GM19328 (cell line): ENCODE measurements around the gene GCN1.
"Not testable (repeated sequence)": the region's sequence is repeated elsewhere in the genome, so short reads cannot be mapped to it uniquely, and the experiment has no call there.

Experiments used
- ATAC-seq: cut with Tn5 transposase; IDR thresholded peaks from one replicate; pipeline ENCODE4 v1.9.1; 2021; ENCODE audit warnings: mild to moderate bottlenecking, moderate library complexity; ENCODE audit not compliant: unreplicated experiment

Gene GCN1

DNA sequence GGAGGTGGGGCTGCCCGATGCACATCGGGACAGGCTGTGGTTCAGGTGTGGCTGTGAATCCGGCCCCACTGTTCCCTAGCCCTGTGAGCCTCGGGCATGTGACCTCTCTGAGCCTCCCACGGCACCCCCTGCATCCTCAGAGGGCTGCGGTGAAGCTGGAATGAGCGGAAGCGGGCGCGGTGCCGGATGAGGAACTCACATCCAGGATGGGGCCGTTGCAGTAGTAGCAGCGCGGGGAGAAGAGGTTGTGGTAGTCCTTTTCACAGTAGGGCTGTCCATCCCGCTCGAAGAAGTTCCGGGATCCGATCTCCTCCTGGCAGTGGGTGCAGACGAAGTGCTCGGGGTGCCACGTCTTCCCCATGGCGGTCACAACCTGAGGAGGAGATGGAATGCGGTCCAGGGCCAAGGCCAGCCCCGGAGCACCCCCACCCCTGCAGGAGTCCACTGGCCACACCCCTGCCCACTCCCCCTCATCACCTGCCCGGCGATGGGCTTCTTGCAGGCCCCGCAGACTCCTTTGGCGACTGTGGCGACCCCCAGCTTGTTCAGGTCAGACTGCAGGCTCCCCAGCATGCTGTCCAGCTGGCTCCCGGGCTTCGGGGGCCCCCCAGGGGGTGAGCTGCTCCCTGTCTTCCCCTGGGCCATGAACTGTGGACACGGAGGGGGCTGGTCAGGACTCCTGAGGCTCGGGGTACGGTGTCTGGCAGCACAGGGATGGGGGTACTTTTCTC, 20.3 kb upstream of the GCN1 start:
- no peak for ATAC-seq

DNA sequence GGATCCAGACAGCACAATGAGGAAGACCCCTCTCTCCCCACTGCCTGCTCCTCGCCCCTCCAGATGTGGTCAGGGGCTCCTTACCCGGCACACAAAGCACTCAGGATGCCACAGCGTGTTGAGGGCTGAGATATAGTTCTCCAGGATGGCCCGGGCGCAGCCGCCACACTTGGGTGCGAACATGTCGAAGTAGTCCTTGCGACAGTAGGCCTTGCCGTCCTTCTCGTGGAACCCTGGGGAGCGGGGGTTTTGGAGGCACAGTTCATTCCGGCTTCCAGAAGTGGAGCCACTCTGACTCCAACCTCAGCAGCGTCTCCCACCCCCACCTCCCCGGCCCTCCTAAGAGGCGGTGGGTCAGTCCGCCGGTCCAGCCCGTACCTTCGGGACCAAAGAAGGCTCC, 19.2 kb upstream of the GCN1 start:
- no peak for ATAC-seq

DNA sequence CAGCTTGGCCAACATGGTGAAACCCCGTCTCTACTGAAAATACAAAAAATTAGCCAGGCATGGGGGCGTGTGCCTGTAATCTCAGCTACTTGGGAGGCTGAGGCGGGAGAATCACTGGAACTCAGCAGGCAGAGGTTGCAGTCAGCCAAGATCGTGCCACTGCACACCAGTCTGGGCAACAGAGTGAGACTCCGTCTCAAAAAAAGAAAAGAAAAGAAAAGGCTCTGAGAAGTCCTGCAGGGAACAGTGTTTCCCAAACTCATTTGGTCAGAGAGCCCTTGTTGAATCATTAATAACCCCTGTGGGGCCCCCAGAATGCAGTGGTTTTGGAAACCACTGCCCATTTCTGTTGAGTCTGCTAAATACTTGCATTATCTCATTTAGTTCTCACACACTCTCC, 18.7 kb upstream of the GCN1 start:
- not testable (repeated sequence) for ATAC-seq

DNA sequence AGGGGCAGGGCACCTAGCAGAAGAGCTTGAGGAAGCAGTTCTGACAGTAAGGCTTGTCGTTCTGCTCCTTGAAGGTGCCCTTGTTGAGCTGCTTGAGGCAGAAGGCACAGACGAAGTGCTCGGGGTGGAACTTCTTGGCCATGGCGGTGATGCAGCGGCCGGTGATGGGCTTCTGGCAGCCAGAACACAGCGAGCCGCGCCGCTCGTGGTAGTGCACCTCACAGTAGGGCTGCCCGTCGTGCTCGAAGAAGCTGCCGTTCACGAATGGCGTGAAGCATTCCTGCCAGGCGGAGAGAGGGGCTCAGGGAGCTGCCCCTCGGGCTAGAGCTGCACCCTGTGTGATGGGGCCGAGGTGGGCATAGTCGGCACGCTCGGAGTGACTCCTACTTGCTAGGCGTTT, 17.8 kb upstream of the GCN1 start:
- ATAC-seq, result no peak

DNA sequence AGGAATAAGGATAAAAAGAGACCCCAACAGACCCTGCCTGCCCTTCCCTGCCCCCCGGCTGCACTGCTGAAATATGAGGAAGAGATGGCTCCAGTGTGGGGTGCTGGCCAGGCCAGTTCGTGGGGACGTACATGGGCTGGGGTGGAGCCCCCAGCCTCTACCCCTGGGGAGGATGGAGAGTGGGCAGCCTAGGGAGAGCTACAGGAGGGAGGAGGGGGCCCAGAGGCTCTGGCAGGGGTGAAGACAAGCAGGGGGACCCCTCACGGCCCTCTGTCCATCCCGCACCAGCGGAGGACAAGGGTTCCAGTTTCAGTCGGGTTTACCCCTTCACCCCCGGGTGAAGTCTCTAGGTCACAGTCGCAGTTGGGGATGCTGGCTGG, 17.4 kb upstream of the GCN1 start:
- ATAC-seq, result no peak

DNA sequence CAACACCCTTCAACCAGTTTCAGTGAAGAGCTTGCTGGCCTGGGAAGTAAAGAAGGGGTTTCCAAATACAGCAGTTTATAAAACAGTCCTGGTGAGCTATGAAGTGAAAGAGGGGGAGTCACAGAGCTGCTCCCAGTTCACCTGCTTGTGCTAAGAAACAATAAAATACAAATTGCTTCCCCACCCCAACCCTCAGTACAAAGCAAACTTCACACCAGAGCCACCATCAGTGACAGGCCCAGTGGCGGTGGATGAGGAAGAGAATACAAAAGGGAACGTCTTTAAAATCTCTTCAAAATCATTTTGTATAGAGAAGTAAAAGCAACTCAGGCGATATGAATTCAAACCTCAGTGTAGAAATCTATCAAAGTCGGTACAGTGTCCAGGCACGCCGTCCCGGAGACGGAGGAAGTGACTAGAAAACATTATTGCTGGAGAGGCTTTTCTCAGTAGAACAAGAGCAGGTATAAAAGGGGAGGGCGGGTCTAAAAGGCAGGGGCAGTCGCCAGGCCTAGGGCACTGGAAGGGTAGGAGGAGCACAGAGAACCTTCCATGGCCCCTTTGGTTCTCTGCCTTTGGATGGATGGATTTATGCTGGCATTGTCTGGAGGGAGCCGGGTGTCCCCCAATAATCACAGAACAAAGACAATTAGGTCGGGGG, 16.9 kb upstream of the GCN1 start:
- no peak for ATAC-seq

DNA sequence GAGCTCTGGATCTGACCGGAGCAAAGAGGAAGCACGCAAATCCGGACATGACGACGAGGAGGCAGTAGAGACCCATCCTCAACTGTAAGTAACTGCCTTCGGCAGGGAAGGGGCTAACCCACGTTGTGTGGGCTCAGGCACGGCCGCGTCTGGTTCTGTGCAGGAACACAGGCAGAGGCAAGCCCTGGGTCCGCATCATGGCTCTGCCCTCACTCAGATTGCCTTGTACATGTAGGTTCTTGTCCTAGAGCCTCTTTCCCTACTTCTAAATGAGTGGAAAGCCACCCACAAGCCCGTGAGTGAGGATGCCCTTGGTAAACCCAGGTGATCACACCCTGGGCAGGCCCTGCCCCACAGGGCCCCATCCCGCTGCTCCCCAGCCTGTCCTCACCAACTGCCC, 15.3 kb upstream of the GCN1 start:
- no peak for ATAC-seq

DNA sequence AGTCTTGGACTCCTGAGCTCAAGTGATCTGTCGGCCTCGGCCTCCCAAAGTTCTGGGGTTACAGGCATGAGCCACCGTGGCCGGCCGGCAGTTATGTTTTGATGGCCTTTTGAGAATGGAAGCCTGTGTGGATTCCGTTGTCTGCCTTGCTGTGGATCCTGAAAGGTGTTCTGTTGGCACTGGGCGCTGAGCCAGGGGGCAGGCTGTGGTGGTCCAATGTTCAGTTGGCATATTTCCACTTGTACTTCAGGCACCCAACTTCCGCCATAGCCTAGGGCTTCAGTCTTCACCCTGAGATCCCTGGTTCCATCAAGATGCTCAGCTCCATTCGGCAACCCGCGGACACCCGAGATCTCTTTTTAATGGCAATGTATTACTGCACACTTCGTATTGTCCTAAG, 12.7 kb upstream of the GCN1 start:
- no peak for ATAC-seq

DNA sequence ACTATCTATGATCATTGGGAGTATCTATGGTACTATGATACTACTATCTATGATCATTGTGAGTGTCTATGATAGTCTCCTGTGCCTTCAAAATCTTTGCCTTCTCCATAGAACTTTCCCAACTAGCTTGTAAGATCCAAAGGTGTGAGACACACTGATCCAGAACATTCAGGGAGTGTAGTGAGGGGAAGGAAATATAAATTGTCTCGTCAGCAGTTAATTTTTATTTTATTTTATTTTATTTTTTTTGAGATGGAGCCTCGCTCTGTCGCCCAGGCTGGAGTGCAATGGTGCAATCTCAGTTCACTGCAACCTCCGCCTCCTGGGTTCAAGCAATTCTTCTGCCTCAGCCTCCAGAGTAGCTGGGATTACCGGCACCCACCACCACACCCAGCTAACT, 12.3 kb upstream of the GCN1 start:
- not testable (repeated sequence) for ATAC-seq

DNA sequence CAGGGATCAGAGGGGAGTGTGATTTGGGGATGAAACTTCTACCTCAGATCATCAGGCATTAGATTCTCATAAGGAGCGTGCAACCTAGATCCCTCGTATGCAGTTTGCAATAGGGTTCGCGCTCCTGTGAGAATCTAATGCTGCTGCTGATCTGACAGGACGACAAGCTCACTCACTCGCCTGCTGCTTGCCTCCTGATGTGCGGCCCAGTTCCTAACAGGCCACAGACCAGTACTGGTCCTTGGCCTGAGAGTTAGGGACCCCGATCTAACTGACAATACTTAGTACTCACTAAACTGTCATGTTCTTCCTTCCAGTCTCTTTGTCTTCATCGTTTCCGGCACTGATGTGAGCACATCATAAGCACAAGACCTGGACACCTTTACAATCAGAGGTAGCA, 11.7 kb upstream of the GCN1 start:
- no peak for ATAC-seq

DNA sequence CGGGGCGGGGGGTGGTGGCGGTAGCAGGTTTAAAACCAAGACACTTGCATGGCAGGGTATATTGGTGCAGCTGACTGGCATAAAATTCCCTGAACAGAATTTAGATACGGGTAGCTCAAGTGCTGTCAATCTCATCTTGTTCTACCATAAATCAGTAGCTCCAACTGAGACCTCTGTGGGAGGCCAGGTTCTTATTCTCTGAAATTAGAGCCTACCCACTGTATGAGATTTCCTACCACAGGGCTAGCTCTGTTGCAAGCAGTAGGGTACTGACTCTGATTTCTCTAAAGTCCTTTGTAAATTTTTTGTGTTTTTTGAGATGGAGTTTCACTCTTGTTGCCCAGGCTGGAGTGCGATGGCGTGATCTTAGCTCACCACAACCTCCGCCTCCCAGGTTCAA, 9.7 kb upstream of the GCN1 start:
- no peak for ATAC-seq

DNA sequence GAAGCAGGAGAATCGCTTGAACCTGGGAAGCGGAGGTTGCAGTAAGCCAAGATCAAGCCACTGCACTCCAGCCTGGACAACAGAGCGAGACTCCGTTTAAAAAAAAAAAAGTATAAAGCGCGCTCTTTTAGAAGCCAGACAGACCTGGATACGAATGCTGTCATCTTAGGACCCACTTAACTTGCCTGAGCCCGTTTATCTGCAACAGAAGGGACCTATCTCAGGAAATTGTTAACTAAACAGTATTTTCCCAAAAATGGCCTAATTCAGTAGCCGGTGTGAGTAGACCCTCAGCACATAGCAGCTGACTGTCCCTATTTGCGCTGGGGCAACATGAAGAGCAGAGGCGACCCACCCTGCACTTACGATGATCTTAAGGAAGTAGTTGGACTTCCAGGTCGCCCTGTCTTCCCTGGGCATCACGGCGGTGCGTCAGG, 5.9 kb upstream of the GCN1 start:
- ATAC-seq, result no peak

DNA sequence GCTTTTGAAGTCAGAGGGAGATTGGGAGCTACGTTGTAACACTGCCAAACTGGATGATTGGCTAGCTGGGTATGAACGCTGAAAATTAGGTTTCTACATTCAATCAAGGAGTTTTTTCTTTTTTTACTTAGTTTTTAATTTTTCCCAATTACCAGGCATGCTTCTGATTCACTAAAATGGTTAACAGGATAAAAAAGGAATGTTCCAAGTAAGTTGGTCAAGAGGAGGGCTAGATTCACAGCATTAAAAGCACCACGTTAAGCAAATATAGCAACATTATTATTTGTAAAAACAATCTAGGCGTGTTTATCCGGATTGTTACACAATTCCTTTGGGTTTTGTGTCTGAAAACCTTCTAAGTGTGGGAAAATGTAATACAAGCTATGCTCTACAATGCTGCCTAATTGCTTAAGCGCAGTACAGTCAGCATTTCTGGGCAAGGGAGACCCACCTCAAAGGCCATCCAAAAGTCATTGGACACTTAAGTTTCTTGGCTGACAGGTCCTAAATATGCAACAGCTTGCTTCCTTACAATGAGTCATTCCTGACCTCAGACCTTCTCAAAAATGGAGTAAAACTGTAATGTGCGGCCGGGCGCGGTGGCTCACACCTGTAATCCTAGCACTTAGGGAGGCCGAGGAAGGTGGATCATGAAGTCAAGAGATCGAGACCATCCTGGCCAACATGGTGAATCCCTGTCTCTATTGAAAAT, 5.2 kb upstream of the GCN1 start:
- ATAC-seq, result no peak

DNA sequence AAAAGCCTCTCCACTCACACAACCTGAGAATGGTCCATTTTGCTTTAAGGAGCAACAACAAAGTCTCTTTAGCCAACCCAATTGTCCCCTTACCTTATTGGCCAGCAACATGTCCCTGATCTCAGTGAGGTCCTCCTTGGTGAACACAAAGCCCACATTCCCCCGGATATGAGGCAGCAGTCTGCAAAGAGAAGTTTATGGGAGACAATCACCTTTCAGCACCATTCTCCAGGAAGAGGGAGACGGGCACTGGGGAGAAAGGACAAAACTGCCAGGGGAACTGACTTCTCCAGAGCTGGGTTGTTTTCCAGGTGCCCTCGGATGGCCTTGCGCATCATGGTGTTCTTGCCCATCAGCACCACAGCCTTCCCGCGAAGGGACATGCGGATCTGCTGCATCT, 4.5 kb upstream of the GCN1 start:
- no peak for ATAC-seq

DNA sequence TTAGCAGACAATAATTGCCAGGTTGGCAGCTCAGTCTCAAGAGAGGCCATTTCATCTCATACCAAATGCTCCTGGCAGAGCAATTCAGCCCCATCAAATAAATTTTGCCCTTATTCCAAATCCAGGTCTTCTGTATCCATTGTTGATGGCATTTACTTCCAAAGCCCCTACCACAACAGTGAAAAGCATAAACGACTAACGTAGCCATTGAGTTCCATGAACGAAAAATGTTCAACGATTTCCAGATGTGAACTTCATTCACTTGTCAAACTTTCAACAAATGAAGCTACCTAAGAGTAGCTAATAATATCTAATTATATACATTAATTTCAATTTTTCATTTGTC, 3.0 kb upstream of the GCN1 start:
- ATAC-seq, result no peak

DNA sequence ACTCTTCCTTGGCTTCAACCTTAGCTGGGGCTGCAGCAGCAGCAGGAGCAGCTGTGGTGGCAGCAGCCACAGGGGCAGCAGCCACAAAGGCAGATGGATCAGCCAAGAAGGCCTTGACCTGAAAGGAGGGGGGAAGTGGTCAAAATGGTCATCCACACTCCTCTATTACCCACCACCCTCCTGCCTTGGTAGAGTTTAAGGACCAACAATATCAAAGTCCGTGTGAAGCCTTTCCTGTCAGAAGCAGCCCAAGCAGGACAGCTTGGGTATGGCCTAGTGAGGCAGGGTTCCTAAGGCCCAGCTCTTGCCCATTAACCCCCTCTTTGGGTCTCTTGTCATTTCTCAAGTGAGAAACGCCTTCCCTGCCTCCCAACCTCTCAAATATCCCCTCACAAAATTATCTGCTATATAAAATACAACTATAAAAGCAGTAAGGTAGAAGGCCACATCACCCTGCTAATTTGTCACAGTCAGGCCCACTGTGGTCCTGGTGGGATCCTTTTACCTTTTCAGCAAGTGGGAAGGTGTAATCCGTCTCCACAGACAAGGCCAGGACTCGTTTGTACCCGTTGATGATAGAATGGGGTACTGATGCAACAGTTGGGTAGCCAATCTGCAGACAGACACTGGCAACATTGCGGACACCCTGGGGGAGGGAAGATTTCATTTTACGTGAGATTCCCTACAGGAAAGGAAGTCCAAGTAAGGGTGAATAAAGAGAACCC, 2.5 kb upstream of the GCN1 start:
- ATAC-seq, result not testable (repeated sequence)

DNA sequence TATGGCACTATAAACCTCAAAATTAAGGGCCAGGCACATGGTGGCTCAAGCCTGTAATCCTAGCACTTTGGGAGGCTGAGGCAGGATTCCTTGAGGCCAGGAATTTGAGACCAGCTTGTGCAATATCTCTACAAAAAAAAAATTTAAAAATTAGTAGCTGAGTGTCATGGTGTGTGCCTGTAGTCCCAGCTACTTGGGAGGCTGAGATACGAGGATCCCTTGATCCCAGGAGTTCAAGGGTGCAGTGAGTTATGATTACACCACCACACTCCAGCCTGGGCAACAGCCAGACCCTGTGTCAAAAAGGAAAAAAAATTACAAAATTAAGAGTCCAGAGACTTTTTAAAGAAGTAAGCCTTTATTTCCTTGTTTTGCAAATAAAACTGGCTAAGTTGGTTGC, 1.8 kb upstream of the GCN1 start:
- ATAC-seq, result no peak

DNA sequence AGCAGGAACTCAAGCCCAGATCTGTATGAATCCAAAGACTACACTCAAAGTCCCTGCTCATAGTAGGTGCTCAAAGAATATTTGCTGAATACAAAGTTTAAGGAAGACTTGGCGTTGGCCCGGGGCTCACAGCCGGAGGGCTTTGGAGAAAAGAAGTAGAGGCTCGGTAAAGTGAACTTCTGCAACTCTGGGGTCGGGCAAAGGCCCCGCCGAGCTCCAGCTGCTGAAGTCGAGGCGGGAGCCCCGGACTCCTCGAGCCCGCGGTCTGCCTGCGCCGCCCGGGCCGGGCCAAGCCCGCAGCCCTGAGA, 335 bp downstream of the GCN1 start:
- ATAC-seq, result peak; percentile 13

DNA sequence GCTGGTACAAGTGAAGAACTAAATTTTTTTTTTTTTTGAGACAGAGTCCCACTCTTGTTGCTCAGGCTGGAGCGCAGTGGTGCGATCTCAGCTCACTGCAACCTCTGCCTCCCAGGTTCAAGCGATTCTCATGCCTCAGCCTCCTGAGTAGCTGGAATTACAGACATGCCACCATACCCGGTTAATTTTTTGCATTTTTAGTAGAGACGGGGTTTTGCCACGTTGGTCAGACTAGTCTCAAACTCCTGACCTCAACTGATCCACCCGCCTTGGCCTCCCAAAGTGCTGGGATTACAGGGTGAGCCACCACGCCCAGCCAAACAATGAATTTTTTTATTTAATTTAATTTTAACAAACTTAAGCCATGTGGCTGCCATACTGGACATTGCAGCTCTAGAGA, 1.2 kb downstream of the GCN1 start:
- not testable (repeated sequence) for ATAC-seq

DNA sequence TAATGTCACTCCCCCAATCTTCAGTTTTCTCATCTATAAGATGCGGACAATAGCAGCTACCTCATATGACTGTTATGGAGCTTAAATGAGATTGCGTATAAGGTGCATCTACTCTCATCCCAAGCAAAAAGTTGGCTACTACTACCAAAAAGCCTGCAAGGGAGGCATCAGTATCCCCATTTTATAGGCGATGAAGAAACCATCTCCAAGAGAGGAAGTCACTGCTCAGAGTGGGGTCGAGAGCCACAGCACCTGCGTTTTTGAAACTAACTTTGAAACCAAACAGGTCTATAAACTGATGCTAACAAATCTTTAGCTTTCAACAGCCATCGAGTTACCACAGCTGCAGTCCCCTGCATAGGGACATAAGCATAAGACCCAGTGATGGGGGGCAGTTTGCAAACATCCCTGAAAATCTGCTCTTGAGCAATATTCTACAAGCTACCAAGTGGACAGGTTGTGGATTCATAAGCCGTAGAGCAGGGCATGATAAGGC, 3.5 kb downstream of the GCN1 start:
- no peak for ATAC-seq

DNA sequence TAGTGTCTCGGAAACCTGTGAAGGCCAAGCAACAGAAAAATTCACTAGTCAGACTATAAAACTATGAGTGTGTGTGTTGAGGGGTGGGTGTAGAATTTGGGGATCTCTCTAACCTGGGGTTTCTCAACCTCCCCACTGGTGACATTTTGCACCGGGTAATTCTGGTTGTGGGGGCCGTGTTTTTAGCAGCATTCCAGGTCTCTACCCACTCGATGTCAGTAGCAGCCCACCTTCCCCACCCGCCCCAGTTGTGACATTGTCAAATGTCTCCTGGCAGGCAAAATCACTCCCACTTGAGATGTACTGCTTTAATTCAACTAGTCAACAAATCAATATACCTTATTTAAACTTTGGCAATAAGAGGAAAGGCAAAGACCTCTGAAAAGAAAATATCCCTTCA, 4.1 kb downstream of the GCN1 start:
- ATAC-seq, result no peak

DNA sequence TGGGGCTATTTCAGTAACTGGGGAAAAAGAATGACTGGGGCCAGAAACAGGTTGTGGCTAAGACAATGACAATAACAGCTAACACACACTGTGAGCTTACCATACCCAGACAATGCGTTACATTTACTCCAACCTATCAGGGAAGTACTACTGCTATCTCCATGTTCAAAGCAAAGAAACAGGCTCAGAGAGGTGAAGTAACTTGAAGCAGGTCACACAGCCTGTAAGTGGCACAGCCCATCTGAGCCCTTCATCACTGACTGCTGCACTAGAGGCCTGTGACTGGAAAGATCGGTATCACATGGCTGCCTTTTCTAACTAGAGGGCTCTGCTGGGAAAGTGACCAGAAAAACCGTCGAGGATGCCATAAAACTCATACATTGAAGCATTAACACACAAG, 7.9 kb downstream of the GCN1 start:
- ATAC-seq, result no peak
